HG02840 (cell line): Measurements from ENCODE around the gene ZNF385B.

Experiments
- ATAC-seq: cut with Tn5 transposase; IDR thresholded peaks from one replicate; pipeline ENCODE4 v1.9.1; 2021; ENCODE audit warnings: mild to moderate bottlenecking, moderate library complexity, moderate number of reproducible peaks; ENCODE audit not compliant: unreplicated experiment, low FRiP score

ZNF385B gene

GRCh38 chr2:179692043-179692442 is 169.4 kb downstream of the ZNF385B start:
- ATAC-seq: no peak

- ATAC-seq: no peak
These were observed 170.2 kb downstream of the ZNF385B start for GRCh38 chr2:179691235-179691634.

- no peak for ATAC-seq
These were observed 174.6 kb downstream of the ZNF385B start for GRCh38 chr2:179686718-179687342.

- no peak for ATAC-seq
These were observed 175.3 kb downstream of the ZNF385B start for GRCh38 chr2:179686069-179686468.

GRCh38 chr2:179685146-179685545 is 176.3 kb downstream of the ZNF385B start:
- ATAC-seq: no peak

GRCh38 chr2:179682756-179683155 is 178.7 kb downstream of the ZNF385B start:
- ATAC-seq: no peak

GRCh38 chr2:179677746-179678505 is 183.5 kb downstream of the ZNF385B start:
- ATAC-seq: no peak

- no peak for ATAC-seq
These were observed 184.2 kb downstream of the ZNF385B start for GRCh38 chr2:179677077-179677688.

- ATAC-seq: no peak
These were observed 186.0 kb downstream of the ZNF385B start for GRCh38 chr2:179675435-179675834.

GRCh38 chr2:179671043-179671981 is 190.1 kb downstream of the ZNF385B start:
- no peak for ATAC-seq

- no peak for ATAC-seq
These were observed 192.2 kb downstream of the ZNF385B start for GRCh38 chr2:179669196-179669595.

- no peak for ATAC-seq
These were observed 196.2 kb downstream of the ZNF385B start for GRCh38 chr2:179664972-179665812.

GRCh38 chr2:179661986-179662385 is 199.4 kb downstream of the ZNF385B start:
- no peak for ATAC-seq

GRCh38 chr2:179657068-179657595 is 204.3 kb downstream of the ZNF385B start:
- ATAC-seq: no peak

GRCh38 chr2:179655627-179656026 is 205.8 kb downstream of the ZNF385B start:
- ATAC-seq: no peak

GRCh38 chr2:179654806-179655205 is 206.6 kb downstream of the ZNF385B start:
- no peak for ATAC-seq

- no peak for ATAC-seq
These were observed 209.1 kb downstream of the ZNF385B start for GRCh38 chr2:179652296-179652695.

GRCh38 chr2:179650420-179650819 is 211.0 kb downstream of the ZNF385B start:
- no peak for ATAC-seq

GRCh38 chr2:179646862-179647587 is 214.4 kb downstream of the ZNF385B start:
- no peak for ATAC-seq
